Endothelial cell of umbilical vein (primary cell): ENCODE measurements around the gene SLC50A1.

Experiments used
- CTCF ChIP-seq, 2 donors: IDR thresholded peaks; 1 replicate in 1 of 2; 2 replicates in 1 of 2; pipeline ENCODE4 v1.5.1; 2011; ENCODE audit warnings: low read length in 2 of 2, mild to moderate bottlenecking in 2 of 2, moderate library complexity in 2 of 2, control low read depth in 1 of 2, inconsistent platforms in 1 of 2, low read depth in 1 of 2; ENCODE audit not compliant: insufficient read depth in 1 of 2; ENCODE audit errors: extremely low read depth in 1 of 2
- MAX ChIP-seq: IDR thresholded peaks from 2 replicates; pipeline ENCODE4 v1.6.1; 2011; ENCODE audit not compliant: insufficient read depth, insufficient read length
- MYC ChIP-seq: IDR thresholded peaks from one replicate; pipeline ENCODE4 v1.6.1; 2011; ENCODE audit warnings: mild to moderate bottlenecking, low read depth, low read length
- POLR2A ChIP-seq: IDR thresholded peaks from 2 replicates; pipeline ENCODE4 v1.6.1; 2012; ENCODE audit warnings: low read depth, mild to moderate bottlenecking, control low read depth, low read length
- POLR2AphosphoS5 ChIP-seq: IDR thresholded peaks from 2 replicates; pipeline ENCODE4 v1.6.1; 2012; ENCODE audit warnings: low read depth, mild to moderate bottlenecking, control low read depth, low read length, moderate library complexity; ENCODE audit not compliant: insufficient read depth

GRCh38 chr1:155110381-155110780, 25.3 kb upstream of the SLC50A1 start:
- TF ChIP-seq CTCF (IDR thresholded peaks at IDR 0.05; ENCODE audit: extremely low read depth in 1 of 2, insufficient read depth in 1 of 2, low read depth in 1 of 2, low read length in 2 of 2) (no peak), MYC (no peak), POLR2A (no peak), MAX (no peak), POLR2AphosphoS5 (no peak)
